NCI-H1105 treated with DMSO at 0.1 percent for 48 hours (cell line): ENCODE results near the gene GALNT4.

ENCODE experiments used
- DNase-seq: peaks from one replicate; lab custom pipeline; 2025; lab: John Stamatoyannopoulos, UW

GALNT4 gene

DNA sequence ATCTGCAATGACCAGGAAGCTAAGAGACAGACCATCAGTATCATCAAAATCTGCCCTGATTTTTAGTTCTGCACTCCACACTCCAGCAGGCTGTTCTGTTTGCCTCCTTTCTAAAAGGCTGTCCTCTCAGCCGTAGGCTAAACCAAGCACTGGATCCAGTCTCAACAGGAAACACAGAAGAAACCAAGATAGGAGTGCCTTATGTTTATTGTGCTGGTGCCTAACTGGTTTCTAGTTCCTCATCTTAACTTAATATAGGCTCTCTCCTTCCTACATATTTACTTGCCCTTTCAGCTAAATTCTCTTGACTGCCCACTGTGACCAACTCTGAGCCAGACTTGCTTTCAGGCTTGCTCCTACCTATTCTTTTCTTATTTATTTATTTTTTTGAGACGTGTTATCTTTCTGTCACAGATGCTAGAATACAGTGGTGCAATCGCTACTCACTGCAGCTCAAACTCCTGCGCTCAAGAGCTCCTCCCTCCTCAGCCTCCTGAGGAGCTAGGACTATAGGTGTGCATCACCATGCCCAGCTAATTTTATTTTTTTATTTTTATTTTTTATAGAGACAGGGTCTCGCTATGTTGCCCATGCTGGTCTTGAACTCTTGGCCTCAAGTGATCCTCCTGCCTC, 30.8 kb downstream of the GALNT4 start:
- DNase-seq, result no peak

GRCh38 chr12:89492883-89493282, 31.7 kb downstream of the GALNT4 start:
- DNase-seq, result no peak

DNA sequence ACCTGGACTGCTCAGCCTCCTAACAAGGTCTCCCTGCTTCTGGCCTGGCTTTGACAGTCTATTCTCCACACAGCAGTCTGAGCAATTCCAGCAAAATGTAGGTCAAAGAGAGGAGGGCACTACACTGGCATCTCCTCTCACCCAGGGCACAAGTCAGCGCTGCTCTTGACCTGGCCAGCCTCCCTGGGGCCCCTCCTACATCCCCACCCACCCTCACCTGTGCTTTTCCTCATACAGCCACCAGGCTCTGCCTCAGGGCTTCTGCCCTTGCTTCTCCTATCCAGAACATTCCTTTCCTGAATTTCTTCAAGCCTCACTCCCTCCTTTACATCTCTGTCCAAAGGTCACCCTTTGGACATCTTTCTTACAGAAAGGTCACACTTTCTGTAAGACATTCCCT, 33.7 kb downstream of the GALNT4 start:
- no peak for DNase-seq

DNA sequence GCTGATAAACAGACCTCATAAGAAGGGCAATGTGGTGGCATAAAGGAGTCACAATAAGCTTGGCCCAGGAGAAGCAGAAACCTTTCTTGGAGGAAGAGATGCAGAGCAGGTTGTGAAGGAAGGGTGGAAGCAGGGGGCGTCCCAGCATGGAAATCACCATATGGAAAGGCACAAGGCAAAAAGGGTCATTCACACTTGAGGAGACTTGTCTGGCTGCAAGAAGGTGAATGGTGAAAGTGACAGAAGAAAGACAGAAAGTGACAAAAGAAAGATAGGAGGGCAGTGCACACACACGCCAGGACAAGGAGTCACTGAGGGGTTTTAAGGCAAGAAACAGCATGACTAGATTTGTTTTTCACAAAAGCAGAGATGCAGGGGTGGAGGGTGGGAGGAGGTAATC, 38.3 kb downstream of the GALNT4 start:
- DNase-seq, result no peak

GRCh38 chr12:89484470-89484869, 40.1 kb downstream of the GALNT4 start:
- DNase-seq, result peak; percentile 43

- no peak for DNase-seq
These were observed 43.2 kb downstream of the GALNT4 start for GRCh38 chr12:89481213-89481914.

GRCh38 chr12:89479982-89480381, 44.6 kb downstream of the GALNT4 start:
- no peak for DNase-seq

GRCh38 chr12:89477633-89478279, 46.8 kb downstream of the GALNT4 start:
- no peak for DNase-seq

DNA sequence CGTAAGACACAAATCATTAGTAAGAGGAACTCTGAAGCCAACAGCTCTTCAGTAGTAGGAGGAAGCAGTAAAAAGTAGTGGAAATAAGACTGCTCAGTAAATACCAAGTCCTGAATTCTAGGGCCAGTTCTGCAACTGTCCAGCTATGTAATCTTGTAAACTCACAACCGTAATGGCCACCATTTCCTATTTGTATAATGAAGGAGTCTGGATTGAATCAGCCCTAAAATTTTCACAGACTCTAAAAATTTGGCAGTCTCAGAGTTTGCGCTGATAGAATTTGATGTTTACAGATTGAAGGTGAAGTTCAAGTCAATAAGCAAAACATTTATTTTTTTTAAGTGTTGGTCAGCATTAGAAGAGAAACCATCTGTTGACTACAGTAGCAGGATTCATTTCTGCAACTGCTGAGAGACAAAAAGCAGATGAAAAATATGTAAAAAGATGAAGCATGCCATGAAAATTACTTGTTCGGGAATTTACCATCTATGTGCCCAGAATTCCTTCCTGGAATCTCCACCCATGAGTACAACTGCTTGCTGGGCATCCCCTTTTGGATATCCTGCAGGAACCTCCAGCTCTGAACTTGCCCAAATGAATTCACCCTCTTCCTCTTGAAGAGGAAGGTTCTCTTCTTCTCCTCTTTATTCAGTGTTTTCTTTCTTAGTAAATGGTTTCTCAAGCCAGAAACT, 47.5 kb downstream of the GALNT4 start:
- no peak for DNase-seq

DNA sequence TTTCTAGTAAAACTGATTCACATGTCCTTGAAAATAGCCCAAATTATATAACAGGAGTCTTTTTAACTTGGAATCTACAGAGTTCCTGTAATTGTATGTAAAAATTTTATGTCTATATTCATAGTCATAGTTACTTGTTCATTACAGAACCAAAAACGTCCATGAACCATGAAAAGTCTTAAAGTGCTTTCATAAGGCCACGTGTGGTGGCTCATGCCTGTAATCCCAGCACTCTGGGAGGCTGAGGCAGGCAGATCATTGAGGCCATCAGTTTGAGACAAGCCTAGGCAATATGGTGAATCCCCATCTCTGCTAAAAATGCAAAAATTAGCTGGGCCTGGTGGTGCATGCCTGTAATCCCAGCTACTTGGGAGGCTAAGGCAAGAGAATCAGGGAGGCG, 48.4 kb downstream of the GALNT4 start:
- no peak for DNase-seq

DNA sequence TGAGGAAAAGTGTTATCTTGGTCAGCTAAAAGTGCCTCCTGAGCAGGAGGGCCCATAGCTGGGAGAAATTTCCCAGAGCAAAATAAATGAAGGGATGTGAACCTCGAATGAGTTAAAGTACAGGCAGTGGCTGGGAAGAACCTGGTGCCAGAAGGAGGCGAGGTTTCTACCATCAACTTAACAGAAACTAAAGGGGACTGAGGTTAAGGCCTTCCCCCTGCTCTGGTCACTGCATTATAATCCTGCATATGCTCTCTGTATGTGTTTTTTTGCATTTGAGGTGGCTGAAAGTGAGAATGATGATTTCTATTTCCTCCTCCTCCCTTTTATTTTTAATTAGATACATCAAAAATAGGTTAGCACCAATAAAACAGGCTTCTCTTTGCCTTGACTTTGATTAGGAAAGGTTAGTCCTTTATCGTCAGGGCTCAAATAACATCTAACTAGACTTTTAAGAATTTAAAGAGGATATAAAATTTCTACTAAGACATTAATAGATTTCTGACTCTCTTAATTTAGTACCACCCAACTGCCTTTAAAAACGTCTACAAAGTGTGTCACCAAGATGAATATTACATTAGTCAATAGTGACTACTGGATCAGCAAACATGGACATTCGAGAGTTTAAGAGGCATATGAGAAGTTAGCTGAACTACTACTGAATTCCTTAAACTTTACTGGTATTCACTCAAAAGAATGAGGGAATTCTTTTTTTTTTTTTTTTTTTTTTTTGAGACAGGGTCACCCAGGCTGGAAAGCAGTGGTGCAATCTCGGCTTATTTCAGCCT, 49.2 kb downstream of the GALNT4 start:
- DNase-seq, result no peak

GRCh38 chr12:89474615-89475014, 50.0 kb downstream of the GALNT4 start:
- DNase-seq, result no peak
